IPS DF 4.7 (cell line): Measurements from ENCODE around the gene DNAH10.

Source experiments
- DNase-seq: peaks from one replicate; pipeline ENCODE4 v3.0.0-alpha.2; 2013; ENCODE audit warnings: low spot score; ENCODE audit errors: extremely low read depth

Gene DNAH10

DNA sequence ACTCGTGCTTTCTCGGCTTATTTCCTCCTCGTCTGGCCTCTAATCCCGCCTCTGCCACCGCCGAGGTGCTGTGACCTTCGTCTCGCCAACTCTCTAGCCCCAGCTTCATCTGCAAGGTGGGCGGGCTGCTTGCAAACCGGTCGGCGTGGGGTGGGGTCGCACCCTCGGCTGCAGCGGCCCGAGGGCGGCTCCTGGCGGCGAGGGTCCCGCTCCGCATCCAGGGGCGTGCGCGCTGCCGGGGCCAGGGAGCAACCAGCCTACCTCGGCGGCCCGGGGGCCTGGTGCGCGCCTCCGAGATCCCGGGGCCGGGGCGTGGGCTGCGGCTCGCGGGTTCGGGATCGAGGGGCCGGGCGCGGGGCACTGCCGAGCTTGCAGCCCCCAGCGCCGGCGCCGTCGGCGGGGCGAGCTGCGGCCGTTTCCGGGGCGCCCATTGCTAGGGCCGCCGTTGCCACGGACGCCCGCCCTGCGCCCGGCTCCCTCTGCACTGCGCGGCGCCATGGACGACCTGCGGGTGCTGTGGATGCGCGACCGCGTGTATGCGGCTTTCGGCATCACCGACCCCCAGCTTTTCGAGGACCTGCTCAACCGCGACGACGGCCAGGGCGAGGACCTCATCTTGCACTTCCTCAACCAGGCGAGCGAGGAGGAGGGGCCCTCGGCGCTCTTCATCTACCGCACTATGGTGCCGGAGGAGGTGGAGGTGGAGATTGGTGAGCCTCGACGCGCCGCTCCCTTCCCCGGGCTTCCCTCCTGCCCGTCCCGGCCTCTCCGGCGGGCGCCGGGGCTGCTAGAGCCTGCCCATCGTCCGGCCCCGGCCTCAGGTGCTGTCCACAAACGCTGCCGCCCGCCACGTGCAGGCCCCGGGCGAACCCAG, at the start of gene DNAH10:
TSS of gene DNAH10 (plus strand) at position 461 of the 874 bp plus-strand sequence. CDS start at position 497, 36 bp downstream.
- DNase-seq: no peak

GRCh38 chr12:123712780-123713319, 49.3 kb upstream of the DNAH10 start:
- DNase-seq: no peak

DNA sequence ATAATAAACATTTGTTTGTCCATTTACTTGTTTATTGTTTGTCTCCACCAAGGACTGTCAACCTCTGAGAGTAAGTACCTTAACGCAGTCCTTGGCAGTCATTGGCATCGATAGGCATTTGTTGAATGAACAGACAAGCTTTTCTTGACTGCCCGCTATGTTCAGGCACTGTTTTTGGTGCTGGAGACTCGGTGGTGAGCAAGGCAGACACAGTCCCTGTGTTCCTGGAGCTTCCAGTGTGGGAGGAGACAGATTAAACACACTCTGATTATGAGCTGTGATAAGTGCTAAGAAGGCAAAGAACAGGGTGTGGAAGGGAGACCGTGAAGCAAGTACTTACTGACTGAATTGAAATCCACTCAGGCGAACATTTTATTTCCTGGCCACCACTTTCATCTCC, 48.7 kb upstream of the DNAH10 start:
- no peak for DNase-seq

DNA sequence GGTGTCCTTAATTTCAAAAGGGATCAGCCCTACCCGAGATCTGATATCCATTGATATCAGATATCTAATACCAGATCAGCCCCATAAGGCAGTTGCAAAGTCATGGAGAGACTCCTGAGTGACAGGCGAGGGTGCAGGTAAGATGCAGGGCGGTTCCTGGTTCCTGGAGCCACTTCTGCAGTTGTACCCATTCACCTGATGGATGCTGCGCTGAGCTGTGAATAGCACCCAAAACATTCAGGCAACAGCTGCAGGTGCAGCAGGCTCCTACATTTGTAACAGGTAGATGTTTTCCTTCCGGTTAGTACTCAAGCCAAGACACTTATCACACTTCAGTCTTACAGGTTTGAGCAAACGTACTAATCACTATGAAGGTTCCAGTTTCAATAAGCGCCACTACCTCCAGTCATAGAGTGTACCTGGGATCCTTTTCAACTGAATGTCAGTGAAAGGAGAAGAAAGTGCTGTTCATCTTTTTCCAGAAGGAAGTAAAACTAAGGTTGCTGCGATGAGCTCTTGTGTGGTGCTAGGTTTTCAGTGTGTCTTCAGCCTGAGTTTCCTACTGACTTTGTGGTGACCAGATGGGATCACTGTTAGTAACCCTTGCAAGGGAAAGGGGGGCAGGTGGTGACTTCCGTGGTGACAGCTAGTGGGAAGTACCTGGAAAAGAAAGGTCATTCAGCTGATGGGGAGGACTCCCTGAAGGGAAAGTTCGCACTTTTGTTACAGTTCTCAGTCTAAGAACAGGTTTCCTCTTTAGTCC, 48.1 kb upstream of the DNAH10 start:
- no peak for DNase-seq

- DNase-seq: no peak
These were observed 46.9 kb upstream of the DNAH10 start for GRCh38 chr12:123715195-123715594.

- DNase-seq: no peak
These were observed 44.8 kb upstream of the DNAH10 start for GRCh38 chr12:123717350-123717749.

GRCh38 chr12:123720141-123720814, 41.8 kb upstream of the DNAH10 start:
- DNase-seq: no peak

GRCh38 chr12:123721245-123721644, 40.9 kb upstream of the DNAH10 start:
- no peak for DNase-seq

DNA sequence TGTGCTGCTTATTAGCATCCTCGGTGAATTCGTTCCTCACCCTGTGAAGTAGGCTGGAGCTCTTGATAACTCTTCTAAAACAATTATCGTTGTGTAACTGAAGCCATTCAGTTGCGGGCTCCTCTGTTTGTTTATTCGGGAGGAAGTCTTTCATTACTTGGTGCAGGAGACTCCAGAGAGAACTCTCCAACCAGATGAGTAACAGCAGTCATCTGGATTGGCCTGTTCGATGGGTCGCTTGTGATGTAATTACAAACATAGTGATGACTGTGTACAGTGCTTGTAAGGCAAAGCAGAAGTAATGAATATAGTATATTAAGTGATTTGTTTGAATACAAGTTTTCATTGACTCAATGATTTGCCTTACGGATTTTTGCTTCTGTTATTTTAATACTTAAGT, 39.1 kb upstream of the DNAH10 start:
- no peak for DNase-seq

DNA sequence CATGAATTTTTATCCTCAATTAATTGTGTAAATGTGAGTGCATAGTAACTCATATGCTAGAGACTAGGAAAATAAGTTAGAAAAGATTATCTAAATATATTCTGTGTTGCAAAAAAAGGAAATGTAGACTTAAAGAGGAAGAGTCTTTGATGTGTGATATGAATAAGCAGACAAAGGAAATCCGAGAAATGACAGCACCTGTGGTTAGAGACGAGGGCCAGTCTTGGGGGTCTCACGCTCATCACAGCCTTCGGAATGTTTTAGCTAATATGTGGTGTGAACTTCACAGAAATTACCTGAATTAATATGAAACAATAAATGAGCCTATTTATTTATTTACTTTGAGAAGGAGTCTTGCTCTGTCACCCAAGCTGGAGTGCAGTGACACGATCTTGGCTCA, 38.3 kb upstream of the DNAH10 start:
- no peak for DNase-seq

- no peak for DNase-seq
These were observed 35.9 kb upstream of the DNAH10 start for GRCh38 chr12:123726244-123726643.

DNA sequence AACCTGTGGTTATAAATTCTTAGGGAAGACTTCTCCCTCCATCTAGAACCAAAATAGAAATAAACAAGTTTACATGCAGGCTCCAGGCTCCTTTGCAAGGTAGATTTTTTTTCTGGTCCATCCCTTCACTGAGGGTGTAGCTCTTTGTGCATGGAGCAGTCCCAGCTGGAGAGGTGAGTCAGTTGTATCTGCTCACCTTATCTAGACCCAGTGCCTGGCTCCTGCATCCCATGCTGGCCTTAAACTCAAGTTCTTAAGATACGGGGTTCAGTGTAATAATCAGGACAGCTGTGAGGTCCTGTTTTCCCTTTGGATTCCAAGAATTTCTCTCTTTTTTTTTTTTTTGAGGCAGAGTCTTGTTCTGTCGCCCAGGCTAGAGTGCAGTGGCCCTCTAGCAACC, 35.1 kb upstream of the DNAH10 start:
- DNase-seq: no peak

DNA sequence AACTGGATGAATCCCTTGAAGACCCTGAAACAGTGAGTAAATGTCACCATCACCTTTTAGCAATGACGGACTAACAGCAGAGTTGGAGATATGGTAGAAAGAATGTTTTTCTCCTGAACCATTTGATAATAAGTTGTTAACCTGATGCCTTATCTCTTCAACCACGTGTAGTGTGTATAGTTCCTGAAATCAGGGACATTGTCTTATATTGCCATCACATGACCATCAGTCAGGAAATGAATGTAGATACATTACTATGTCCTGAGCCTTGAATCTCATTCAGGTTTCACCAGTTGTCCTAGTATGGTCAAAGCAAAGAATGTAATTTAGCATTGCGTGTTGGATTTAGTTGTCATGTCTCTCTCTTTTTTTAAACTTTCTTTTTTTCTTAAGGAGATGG, 34.2 kb upstream of the DNAH10 start:
- DNase-seq: no peak

DNA sequence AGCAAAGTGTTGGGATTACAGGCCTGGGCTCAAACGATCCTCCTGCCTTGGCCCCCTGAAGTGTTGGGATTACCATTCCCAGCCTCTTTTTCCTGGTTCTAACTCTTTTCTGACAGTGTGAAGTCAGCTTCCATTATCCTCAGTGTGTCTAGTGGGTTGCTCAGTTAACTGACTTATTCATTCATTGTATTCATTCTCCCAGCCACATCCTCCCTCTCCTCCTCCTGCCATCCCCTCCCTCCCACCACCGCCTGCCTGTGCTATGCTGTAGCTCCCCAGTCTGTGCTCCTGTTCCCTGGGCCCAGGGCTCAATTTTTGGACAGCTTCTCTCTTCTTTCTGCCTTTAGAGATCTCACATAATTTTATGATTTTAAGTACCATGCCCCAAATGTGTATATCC, 30.5 kb upstream of the DNAH10 start:
- DNase-seq: no peak

DNA sequence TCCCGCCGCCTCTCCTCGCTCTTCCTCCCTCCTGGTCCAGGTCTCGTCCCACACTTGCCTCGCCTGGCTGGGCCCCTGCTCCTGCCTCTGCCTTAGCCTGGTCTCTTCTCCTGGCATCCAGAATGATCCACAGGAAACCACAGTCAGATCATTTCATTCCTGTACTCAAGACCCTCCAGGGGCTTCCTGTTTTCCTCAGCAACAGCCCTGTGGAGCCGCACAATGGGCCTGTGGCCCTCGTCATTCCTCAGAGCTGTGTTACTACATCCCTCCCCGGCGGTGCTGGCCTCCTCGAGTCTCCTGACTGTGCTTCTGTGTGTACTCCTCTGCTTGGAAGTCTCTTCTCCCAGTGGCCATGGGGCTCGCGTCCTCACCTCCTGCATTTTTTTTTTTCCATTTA, 29.9 kb upstream of the DNAH10 start:
- no peak for DNase-seq

DNA sequence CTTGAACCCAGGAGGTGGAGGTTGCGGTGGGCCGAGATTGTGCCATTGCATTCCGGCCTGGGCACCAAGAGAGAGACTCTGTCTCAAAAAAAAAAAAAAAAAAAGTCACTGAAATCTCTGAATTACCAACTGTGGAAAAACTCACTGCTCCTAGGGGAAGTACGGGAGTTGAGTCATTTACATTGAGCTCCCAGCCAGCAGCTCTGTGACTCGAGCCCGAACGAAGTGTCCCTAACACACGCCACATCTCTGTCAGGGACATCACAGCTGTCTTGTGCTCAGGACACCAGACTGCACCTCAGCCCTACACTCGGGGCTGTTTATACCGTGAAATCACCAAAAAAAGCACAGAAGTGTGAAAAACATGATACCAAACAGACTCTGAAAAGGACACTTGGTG, 28.9 kb upstream of the DNAH10 start:
- DNase-seq: no peak

DNA sequence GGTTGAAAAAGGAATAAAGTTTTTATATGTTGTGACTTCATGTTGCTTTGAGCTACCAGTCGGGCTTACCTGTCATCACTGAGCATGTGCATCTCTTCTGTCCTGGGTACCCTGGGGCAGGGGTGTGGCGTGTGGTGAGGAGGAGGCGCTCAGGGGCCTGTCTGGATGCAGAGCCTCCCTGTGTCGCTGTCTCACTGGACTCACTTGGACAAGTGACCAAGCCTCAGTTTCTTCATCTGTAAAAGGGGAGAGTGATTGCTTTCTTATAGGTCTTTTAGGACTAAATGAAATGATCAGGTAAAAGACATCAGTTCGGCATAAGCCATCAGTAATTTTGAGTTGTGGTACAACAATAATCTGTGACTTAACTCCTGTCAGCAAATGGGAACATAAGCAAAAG, 27.8 kb upstream of the DNAH10 start:
- no peak for DNase-seq

DNA sequence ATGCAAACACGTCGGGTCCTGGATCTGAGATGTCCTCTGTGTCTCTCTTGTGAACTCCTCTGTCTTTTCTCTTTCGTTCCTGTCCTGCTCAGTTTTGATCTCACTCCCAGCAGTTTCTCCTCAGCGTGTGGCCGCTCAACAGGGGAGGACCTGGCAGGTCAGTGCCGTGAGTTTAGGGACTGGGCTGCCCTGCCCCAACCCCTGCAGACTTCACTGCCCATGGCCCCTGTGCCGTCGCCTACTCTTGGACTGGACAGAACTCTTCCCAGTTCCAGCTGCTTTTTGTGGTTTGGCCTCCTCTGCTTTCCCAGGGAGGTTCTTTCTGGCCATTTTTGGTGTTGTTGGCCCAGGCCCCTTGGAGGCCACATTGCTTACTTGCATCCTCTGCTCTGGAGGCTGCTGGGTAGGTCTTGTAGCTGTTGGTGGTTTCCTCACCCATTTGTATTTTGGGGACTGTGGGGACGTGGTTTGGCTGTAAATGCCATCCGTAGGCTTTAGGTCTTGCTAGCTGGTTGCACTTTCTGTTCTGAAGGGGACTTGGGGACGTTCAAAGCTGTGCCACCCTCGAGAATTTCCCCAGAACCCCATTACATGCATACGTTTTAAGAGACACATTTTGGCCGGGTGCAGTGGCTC, 20.0 kb upstream of the DNAH10 start:
- DNase-seq: no peak

DNA sequence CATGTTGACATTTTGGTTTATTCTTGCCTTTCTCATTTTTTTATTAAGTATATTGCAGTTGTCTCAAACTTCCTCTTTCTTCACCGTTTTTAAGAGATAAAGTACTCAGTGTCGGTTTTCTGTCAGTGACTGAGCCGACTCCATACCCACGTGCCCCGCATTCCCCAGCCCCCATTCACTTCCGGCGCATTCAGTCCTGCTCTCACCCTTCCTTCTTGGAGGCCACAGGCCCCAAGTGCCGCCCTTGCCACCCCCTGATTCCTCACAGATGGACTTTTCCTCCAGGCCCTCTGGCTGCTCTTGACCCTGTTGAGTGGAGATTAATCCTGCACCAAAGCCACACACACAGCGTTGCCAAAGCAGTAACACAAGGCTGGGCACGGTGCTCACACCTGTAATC, 19.1 kb upstream of the DNAH10 start:
- DNase-seq: no peak

- no peak for DNase-seq
These were observed 17.3 kb upstream of the DNAH10 start for GRCh38 chr12:123744836-123745235.

- DNase-seq: no peak
These were observed 14.8 kb upstream of the DNAH10 start for GRCh38 chr12:123747309-123747708.
